GM21723 (cell line): ENCODE results near the gene SHC4.
"Not testable (repeated sequence)": the region's sequence is repeated elsewhere in the genome, so short reads cannot be mapped to it uniquely, and the experiment has no call there.

ENCODE experiments used
- ATAC-seq: cut with Tn5 transposase; IDR thresholded peaks from one replicate; pipeline ENCODE4 v1.9.1; 2021; ENCODE audit warnings: mild to moderate bottlenecking, moderate library complexity; ENCODE audit not compliant: unreplicated experiment

The SHC4 gene

DNA sequence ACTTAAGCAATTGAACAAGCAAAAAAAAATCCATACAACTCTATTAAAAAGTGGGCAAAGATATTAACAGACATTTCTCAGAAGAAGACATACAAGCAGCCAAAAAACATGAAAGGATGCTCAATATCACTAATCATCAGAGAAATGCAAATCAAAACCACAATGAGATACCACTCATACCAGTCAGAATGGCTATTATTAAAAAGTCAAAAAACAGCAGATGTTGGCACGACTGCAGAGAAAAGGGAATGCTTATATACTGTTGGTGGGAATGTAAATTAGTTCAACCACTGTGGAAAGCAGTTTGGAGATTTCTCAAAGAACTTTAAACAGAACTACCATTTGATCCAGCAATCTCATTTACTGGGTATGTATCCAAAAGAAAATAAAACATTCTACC, 7.2 kb upstream of the SHC4 start:
- ATAC-seq: not testable (repeated sequence)

DNA sequence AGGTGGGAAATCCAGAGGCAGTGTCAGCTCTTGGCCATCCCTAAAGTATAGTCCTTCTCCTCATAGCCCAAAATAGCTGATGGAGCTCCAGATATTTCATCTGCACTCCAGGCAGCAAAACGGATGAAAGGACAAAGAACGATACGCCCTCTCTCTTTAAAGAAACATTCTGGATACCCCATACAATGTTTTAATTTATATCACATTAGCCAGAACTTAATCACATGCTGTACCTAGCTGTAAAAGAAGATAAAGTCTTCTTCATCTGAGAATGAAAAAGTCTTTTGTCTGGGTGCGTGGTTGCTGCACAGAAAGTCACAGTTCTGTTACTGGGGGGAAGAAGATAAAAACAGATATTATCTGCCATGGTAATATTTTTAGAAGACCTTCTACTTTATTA, 4.3 kb upstream of the SHC4 start:
- no peak for ATAC-seq

DNA sequence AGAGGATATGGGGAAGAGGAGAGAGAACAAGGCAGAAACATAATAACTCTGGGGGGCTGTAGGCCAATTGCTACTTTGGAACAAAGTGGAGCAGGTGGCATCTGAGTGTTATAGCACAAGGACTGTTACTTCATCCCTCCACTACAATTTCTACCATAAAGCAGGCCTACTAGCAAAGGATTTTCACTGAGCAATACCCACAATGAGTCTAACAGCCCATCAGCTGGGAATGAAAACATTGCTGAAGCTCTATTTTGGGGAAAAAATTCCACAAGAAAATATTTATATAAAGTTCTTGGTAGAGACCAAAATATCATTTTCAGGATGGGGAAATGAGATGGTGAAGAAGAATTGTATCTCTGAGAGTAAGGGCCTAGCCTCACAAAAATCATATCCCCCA, 3.6 kb upstream of the SHC4 start:
- ATAC-seq: no peak

DNA sequence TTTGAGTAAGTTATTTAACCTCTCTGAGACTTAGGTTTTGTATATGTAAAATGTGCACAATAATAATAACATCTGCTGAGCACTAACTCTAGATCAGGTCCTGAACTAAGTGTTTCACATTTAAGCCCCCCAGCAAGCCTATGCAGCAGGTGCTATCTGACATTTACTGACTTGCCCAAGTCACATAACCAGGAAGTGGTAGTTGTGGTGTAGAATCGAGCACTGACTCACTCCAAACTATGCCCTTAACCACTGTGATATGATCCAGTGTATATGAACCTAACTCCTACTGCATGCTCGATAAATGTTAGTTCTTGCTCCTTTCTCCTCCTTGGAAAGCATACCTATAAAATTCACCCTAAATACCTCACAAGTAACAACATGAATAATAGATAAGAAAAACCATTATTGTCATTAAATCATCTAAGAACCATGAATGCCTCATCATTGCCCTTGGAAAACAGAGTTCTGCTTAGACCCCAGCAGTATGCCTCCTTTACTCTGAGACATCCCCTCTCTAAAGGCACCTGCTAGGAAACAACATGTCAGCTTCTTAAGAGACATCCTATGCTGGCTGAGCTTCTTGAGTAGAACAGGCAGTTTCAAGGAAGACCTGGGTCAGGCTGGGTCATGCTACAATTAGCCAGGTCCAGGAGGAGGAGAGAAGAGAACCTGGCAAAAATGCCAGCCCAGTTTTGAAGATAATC, 3.0 kb upstream of the SHC4 start:
- ATAC-seq: peak; percentile 79

DNA sequence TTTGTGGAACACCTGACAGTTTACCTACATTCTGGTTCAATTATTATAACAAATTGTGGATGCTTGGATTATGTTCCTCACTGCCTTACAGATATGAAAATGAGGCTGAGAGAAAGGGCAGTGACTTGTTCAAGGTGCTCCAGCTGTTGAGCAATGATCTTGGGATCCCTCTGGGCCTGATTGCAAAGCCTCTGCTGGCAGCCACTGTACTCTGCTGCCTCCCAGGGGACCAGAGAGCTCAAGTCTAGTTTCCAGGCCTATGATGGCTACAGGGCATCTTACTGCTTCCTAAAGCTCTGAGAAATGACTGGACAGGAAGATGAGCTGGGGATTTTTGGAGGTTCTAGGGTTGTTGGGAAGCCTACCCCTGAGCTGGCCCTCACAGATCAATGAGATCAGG, 2.3 kb upstream of the SHC4 start:
- peak; percentile 64 for ATAC-seq

DNA sequence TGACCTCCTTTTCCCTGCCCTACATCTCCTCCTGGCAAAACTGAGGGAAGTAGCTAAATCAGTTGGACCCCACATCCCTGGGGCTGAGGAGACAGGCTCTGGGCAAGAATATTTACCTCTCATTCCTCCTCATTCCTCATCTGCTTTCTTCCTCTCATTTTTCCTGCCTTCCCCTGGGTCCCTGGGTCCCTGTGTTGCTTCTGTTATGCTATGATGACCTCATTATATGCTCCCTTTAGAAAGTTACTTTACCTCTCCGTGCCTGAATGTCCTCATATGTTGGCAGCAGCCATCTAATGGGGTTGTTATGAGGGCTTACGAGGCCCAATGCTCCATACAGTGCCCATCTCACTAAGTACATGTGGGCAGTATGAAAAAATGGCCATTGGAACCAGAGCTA, 1.2 kb upstream of the SHC4 start:
- no peak for ATAC-seq

DNA sequence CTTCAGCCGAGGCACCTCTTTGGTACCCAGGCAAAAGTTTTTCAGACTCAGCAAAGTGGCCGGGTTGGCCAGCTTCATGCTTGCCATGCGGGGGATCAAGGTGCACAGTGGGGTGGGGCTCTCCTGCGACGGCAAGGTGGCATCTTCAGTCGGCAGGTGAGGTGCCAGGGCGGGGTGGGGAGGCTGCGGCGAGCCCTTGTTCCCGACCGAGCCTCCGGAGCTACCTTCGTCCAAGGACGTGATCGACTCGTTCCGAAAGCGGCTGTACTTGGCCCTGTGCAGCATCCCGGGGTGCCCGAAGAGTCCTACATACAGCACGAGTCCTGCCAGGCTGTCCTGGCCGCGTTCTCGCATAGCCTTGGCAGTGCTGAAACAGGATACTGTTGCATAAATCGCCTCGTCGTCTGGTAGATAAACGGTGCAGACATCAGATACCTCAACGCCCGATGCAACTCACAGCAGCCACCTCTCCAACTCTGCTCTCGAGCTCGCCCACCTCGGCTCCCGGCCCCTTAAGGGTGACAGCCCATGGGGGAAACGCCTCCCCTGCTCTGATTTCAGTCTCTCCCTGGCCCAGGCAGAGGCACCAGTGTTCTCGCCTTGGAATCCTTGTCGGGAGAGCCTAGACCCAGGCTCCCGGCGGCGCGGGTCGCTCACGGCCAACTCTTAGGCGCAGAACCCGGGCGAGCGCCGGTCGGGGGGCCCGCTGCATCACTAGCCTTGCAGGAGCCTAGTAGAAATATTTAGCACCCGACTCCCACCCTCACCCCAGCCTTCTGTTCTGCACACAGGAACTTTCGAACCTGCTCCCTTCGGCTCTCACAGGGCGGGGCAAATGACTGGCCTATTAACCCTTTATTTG, 826 bp downstream of the SHC4 start:
- peak; percentile 12 for ATAC-seq

DNA sequence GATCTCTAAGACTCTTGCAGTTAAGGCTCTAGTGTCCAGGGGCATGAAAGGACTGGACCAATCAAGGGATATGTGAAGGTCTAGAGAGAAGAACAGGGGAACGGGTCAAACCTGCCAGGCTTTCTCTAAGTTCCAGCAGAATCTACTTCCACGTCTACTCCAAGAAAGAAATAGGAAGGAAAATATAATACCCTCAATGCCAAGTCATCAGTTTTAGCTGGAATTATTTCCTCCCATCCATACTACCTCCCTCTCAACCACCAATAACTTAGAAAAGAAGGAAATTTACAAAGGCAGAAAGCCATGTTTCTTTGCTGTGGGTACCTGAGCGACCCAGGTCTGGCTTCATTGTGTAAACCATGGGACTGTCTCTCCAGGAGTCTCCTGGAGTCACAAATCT, 7.8 kb downstream of the SHC4 start:
- no peak for ATAC-seq

DNA sequence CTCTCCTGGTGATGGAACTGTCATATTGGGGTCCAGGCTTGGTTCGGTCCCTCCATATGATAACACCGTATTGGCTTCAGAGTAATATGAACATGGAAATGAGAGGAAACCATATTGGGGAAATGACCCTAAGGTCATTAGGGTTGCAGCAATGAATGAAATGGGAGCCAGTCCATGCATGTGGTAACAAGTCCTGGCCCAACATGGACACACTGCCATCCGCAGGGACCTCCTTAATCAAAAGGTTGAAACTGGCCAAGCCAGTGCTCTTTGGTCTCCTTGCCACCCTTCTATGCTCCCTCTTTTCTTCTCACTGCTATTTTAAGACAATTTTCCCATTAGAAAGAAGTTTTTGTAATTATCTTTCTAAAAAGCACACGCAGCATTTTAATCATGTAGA, 8.3 kb downstream of the SHC4 start:
- no peak for ATAC-seq

DNA sequence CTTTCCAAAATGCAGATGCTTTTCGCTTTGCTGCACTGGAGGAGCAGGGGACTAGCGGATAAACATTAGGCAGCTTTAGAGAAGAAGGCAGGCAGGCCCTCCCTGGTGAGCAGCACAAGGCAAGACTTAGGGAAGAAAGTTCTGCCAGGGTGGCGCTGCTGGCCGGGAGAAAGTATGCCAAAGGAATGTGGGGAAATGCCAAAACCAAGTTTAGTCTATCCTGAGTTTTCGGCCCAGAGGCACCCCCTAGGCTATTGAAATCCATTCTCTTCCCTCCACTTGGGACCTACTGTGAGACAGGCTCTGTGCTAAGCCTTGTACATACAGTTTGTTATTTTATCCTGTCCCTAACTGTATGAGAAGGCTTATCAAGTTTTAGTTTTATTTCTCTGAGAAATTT, 9.2 kb downstream of the SHC4 start:
- no peak for ATAC-seq

DNA sequence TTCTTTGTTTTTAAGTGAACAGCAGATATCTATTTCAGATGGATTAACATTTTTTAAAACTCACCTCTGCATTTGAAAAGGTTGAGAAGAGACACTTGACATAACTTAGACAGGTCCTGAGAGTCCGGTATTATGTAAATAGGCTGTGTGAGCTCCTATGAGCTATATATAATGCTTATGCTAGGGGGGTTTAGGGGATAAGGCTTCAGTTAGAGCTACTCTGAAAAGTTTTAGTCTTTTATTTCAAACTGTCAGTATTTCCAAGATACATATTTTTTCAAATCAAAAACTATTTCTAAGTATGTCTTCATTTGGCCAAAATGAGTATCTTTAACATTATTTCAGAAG, 16.9 kb downstream of the SHC4 start:
- no peak for ATAC-seq

DNA sequence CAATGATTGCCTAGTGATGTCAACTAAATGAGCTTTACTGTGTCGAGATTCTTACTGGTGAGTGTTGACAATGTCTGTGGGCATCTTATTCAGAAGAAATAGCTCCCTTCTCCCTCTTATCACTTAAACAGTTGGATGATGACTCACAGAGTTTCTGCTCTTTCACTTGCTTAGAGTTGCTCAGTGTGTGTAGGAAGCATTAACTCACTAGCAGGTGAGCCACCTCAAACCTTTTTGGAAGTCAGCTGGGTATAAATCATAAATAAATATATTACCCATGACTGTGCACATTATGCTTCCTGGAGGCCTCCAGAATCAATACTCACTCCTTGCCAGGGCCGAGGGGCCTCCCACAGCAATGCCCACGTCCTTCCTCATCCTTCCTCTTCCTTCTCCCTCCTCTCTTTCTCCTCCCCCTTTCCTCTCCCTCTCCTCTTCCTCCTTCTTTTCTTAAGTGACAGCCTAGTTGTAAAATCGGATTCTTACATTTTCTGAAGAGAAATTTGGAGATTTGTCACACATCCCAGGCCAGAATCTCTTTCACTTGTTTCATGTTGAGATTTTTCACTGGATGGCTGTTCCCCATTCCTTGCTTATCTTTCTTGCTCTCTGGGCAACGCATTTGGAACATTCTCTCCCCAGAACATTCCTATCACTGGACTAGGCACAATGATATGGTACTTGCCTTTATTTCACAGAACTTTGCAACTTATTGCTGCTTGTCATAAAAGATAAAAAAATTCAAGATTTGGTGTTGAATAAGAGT, 17.5 kb downstream of the SHC4 start:
- no peak for ATAC-seq

DNA sequence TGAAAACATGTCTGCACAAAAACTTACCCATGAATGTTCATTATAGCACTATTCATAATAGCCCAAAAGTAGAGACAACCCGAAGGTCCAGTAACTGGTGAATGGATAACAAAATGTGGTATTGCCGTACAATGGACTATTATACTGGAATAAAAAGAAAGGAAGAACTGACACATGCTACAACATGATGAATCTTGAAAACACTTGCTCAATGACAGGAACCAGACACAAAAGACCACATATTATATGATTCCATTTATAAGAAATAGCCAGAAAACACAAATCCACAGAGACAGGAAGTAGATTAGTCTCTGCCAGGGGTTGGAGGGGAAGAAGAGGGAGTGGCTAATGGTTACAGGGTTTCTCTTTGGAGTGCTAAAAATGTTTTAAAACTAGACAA, 18.3 kb downstream of the SHC4 start:
- ATAC-seq: no peak

DNA sequence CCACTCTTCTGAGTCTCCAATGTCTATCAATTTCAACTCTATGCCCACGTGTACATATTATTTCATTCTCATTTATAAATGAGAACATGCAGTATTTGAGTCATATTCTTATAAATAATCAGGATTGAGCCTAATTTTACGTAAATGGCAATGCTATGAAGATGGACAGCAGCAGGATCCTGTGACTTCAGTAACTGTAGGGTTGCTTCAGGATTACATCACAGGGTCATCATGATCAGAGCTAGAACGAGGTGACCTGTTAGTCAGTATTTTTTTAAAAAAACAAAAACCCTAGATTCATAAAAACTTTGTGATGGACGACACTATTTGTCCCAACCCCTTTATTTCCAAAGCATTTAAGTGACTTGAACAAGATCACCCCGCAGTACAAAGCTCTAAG, 21.8 kb downstream of the SHC4 start:
- no peak for ATAC-seq

DNA sequence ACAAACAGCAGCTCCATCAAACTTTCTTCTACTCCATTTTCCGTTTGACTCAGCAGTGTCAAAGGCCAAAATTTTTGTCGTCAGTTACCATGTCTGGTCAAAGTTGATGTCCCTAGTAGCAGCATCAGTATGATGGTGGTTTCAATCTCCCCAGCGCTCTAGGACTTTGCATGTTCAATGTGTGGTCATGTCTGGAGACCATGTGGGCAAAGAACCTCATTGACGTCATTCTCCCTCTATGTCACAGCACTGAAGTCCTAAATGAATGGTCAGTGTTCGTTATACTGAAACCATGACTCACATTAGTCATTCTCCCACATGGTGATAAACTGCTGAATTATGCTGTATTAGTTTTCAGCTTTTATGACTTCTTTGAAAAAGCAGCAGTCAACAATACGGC, 23.2 kb downstream of the SHC4 start:
- ATAC-seq: peak; percentile 77

DNA sequence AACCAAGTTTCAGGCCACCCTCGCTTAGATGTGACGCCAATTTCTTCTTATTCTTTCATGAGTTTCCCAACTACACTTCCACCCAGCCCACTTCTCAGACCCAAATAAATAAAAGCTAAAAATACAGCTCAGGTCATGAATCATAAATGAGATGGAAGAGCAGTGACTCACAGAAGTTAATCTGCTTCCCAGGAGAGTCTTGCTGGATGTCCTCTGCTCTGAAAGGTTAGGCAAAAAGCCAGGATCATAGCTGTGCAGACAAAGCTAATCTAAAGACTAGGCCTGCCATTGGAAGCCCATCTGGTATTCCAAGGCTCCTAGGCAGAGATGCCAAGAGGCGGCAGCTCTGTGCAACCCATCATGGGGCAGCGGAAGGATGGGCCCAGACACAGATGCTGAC, 24.1 kb downstream of the SHC4 start:
- no peak for ATAC-seq

DNA sequence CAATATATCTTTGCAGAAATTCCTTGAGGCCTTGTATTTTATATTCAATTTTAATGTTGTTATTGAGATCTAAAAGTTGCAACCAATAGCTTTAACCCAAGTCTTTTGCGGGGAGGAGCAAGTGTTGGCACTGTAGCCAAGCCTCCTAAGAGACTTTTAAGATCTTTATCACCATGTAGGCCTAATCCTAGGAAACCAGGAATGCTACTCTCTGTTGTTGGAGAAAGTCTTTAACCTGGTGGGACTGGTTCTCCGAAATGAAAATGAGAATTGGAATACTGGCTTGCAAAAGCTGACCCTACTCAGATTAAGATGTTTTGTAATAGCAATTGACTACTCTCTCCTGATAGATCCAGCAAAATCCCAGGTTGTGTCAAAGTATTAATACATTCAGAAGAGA, 25.8 kb downstream of the SHC4 start:
- ATAC-seq: no peak

DNA sequence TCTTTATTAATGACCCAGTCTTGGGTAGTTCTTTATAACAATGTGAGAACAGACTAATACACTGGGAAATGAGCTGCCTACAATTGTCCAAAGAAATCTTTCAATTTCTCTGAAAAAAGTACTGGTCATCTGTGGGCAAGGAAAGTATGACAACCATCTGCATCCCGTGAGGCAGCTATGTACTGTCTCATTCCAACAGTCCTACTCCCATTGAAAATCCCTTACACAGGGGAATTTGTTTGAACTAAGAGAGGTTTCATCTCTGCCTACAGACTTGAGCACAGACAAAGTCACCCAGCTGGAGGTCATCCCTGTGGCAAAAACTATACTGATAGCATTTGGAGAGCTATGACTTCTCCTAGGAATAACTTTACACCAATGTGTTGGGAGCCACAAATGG, 27.1 kb downstream of the SHC4 start:
- no peak for ATAC-seq

DNA sequence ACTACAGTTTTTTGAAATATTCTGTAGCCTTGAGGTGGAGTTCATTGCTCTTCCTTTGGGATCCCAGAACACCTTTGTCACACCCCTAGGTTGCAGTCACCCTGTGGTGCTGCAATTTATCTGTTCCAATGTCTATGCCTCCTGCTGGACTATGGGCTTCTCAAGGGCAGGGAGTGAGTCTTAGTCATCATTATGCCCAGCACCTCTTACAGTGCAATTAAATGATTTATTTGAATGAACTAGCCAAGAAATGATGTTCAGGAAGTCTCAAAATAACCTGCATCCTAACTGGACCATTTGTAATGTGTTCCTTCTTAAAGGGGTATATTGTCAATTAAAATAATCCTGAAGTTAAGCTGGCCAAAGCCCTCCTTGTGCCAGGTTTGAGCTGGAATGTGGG, 28.5 kb downstream of the SHC4 start:
- no peak for ATAC-seq

DNA sequence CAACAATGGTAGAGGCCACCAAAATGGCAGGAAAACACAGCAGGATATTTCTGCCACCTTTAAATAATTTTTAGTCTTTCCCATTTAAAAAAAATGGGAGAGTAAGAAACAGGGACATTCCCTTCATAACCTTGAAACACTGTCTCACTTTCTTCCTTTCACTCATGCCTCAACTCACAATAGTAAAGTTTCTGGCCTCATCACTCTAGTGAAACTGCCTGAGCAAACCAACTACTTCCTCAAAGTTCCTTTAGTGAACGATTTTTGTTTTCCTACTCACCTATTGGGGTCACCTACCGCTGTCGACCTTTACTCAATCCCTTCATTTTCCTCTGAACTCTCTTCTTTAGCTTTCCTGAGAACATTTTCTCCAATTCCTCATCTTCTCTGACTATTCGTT, 33.0 kb downstream of the SHC4 start:
- ATAC-seq: no peak

DNA sequence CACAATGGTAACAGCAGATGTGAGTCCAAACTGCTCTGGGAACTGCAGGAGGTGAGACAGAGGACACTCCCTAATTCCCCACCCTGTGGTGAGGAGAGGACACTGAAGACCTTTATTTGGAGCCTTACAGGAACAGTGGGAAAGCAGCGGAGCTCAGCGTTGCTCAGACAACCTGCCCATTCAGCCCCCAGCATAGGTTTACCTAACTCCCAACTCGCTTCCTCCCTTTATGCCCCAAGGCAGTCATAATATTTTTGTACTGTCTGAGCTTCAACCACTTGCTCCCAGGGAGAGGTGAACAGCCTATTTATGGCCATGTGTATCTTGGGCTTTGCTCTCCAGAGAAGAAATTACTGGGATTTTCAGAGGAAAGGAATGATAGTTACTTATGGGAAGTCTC, 34.1 kb downstream of the SHC4 start:
- ATAC-seq: no peak
